ENCODE results near the gene FAM50B. TPM values are rescaled to one million over a fixed set of nuclear protein-coding genes. Genes with fewer than 3 reads are reported as not detected.
A peak's percentile ranks its signal among the peaks of the same experiment; 100 is the strongest.

FAM50B gene
- total and polyA plus RNA-seq, 2 of the 13 experiments (the other 11 are each of a cell fraction or from before 2014, with no cell fraction given), result 0.05 TPM; not detected in 1

DNA sequence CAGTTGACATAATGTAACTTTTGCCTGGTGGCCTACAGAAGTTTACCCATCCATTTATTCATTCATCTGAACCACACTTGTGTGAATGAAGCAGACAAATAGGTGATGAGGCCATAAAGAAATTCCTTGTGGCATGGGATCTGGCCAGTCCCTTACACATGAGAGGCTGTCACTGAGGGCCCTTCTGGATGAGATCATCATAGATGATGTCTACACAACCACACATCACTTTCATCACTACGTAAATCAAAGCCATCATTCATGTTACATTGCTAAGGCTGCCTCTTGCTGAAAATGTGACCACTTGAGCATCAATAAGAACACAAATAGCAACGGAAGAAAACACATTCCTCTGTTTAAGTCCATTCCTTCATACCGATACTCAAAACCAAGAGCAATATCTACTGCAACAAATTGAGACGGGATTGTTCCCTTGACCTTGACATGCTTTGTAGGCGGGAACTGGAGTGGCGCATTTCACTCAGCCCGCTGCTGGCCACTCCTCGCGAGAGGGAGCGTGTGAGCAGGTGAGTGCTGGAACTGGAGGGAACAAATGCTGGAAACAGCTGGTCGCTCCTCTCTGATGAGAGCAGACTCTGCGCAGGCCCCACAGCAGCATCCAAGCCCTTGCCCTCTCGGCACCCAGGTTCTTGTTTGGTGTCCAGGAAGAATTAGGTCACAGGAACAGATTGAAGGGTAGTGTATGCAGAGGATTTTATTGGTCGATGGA lies 49.3 kb downstream of the FAM50B start (continued):
- TF ChIP-seq PHF8 (CRISPR knock-in tag; IDR thresholded peaks at IDR 0.05), result no peak
- no peak for TF ChIP-seq ZNF558 (CRISPR knock-in tag; IDR thresholded peaks at IDR 0.05; ENCODE audit: borderline replicate concordance)
- TF ChIP-seq ZNF225 (CRISPR knock-in tag; IDR thresholded peaks at IDR 0.05), result 0 out of 2 replicates have a peak, but pooled peaks have one; percentile 33
- no peak for TF ChIP-seq ZFAT (CRISPR knock-in tag; conservative IDR thresholded peaks at IDR 0.05)
- TF ChIP-seq ZNF720 (CRISPR knock-in tag; IDR thresholded peaks at IDR 0.05), result no peak
- TF ChIP-seq WIZ (CRISPR knock-in tag; IDR thresholded peaks at IDR 0.05), result no peak
- no peak for TF ChIP-seq ZNF446 (CRISPR knock-in tag; IDR thresholded peaks at IDR 0.05)
- TF ChIP-seq SP140L (CRISPR knock-in tag; IDR thresholded peaks at IDR 0.05; ENCODE audit: borderline replicate concordance), result no peak
- no peak for TF ChIP-seq ZC3H4 (CRISPR knock-in tag; IDR thresholded peaks at IDR 0.05; ENCODE audit: borderline replicate concordance)
- TF ChIP-seq ZNF850 (CRISPR knock-in tag; conservative IDR thresholded peaks at IDR 0.05), result no peak

- CTCF ChIA-PET (ENCODE audit: low intra/inter-chr PET ratio, low total read pairs), result no interaction called here
Observed at GRCh38 chr6:3899061-3899460, 49.9 kb downstream of the FAM50B start.

More at GRCh38 chr6:3899061-3899460, 49.9 kb downstream of the FAM50B start:
- no peak overlapping the region for H3K4me2 ChIP-seq (ENCODE audit: low read depth, low read length)
- H3K36me3 ChIP-seq (replicated peaks in 1 of 2; ENCODE audit: control insufficient read depth in 1 of 2, insufficient read depth in 2 of 2, low read length in 2 of 2), result no peaks in the 10 kb centered on the region
- intact Hi-C loops (cut with micrococcal nuclease; ENCODE audit: unreplicated experiment) (no loop called here), in situ Hi-C loops (cut with HindIII; ENCODE audit: extremely low pct_ligation_motif_present, low pct_unique_long_range_greater_than_20kb) (no loop called here)
- BruUV-seq (replicated peaks), result no TSS peak
- H3K79me2 ChIP-seq (ENCODE audit: insufficient read depth, low read length), result no peaks in the 10 kb centered on the region
- TF ChIP-seq GZF1 (CRISPR knock-in tag; IDR thresholded peaks at IDR 0.05) (no peak), ZNF326 (CRISPR knock-in tag; IDR thresholded peaks at IDR 0.05; ENCODE audit: borderline replicate concordance) (no peak), THYN1 (CRISPR knock-in tag; IDR thresholded peaks at IDR 0.05; ENCODE audit: borderline replicate concordance, low read depth) (no peak), CENPT (CRISPR knock-in tag; IDR thresholded peaks at IDR 0.05; ENCODE audit: low read depth) (no peak), ZNF792 (CRISPR knock-in tag; IDR thresholded peaks at IDR 0.05) (no peak), ZNF101 (CRISPR knock-in tag; IDR thresholded peaks at IDR 0.05; ENCODE audit: borderline replicate concordance, low read depth) (no peak)
- TF ChIP-seq, protein P1, sequence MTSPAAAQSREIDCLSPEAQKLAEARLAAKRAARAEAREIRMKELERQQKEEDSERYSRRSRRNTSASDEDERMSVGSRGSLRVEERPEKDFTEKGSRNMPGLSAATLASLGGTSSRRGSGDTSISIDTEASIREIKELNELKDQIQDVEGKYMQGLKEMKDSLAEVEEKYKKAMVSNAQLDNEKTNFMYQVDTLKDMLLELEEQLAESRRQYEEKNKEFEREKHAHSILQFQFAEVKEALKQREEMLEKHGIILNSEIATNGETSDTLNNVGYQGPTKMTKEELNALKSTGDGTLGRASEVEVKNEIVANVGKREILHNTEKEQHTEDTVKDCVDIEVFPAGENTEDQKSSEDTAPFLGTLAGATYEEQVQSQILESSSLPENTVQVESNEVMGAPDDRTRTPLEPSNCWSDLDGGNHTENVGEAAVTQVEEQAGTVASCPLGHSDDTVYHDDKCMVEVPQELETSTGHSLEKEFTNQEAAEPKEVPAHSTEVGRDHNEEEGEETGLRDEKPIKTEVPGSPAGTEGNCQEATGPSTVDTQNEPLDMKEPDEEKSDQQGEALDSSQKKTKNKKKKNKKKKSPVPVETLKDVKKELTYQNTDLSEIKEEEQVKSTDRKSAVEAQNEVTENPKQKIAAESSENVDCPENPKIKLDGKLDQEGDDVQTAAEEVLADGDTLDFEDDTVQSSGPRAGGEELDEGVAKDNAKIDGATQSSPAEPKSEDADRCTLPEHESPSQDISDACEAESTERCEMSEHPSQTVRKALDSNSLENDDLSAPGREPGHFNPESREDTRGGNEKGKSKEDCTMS (CRISPR knock-in tag; conservative IDR thresholded peaks at IDR 0.05), result no peak
- TF ChIP-seq, protein P2, sequence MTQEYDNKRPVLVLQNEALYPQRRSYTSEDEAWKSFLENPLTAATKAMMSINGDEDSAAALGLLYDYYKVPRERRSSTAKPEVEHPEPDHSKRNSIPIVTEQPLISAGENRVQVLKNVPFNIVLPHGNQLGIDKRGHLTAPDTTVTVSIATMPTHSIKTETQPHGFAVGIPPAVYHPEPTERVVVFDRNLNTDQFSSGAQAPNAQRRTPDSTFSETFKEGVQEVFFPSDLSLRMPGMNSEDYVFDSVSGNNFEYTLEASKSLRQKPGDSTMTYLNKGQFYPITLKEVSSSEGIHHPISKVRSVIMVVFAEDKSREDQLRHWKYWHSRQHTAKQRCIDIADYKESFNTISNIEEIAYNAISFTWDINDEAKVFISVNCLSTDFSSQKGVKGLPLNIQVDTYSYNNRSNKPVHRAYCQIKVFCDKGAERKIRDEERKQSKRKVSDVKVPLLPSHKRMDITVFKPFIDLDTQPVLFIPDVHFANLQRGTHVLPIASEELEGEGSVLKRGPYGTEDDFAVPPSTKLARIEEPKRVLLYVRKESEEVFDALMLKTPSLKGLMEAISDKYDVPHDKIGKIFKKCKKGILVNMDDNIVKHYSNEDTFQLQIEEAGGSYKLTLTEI (CRISPR knock-in tag; conservative IDR thresholded peaks at IDR 0.05), result no peak
- FAIRE-seq (no peak), DNase-seq (ENCODE audit: low spot score) (no peak), ATAC-seq (no peak)
- no peak overlapping the region for H3K27ac ChIP-seq (ENCODE audit: extremely low read length, insufficient read depth, low read length)
- peaks cover 46% of the 10 kb centered on the region for H3K4me1 ChIP-seq (ENCODE audit: insufficient read depth, low read length)
- H3K9ac ChIP-seq (ENCODE audit: insufficient read depth, low read depth, low read length), result no peak overlapping the region
- no peak overlapping the region for H2AFZ ChIP-seq (ENCODE audit: low read length)
- H3K27me3 ChIP-seq (ENCODE audit: control insufficient read depth in 1 of 2, insufficient read depth in 2 of 2, low read length in 2 of 2), result no peaks in the 10 kb centered on the region
- WGBS (ENCODE audit: low lambda C conversion rate), result 98% methylated on average over 9 of the region's 9 CpGs
- H3K9me3 ChIP-seq (ENCODE audit: low read length), result no peaks in the 10 kb centered on the region
- POLR2A ChIA-PET, result interaction anchor here (0.6 kb wide), 1 partner anchor 38 kb away, joined by 3 read pairs; no protein-coding TSS in a partner anchor
- no peak overlapping the region for H3K4me3 ChIP-seq (replicated peaks in 1 of 3; ENCODE audit: insufficient read depth in 1 of 3, low read depth in 2 of 3, low read length in 3 of 3)
- no peaks in the 10 kb centered on the region for H4K20me1 ChIP-seq (ENCODE audit: insufficient read depth, low read length)

Measured in HepG2 (cell line).